Daoy (cell line): ENCODE measurements around the gene CPAMD8. TPM values are rescaled to one million over a fixed set of nuclear protein-coding genes. Genes with fewer than 3 reads are reported as not detected.
A peak's percentile ranks its signal among the peaks of the same experiment; 100 is the strongest.
"Not testable (repeated sequence)": the region's sequence is repeated elsewhere in the genome, so short reads cannot be mapped to it uniquely, and the experiment has no call there.

ENCODE experiments used
- DNase-seq: peaks from one replicate; pipeline ENCODE4 v3.0.0-alpha.2; 2015; ENCODE audit warnings: low read depth
- total RNA-seq: library from RNA; depleted of rRNA; stranded (reverse); fragments of >200 nt; shearing (Covaris generic); gene quantifications from 2 replicates; pipeline ENCODE4 v1.2.3, GENCODE V29; 2014

CPAMD8 gene
- total RNA-seq, 1 experiment from 2014 or later, result not detected

DNA sequence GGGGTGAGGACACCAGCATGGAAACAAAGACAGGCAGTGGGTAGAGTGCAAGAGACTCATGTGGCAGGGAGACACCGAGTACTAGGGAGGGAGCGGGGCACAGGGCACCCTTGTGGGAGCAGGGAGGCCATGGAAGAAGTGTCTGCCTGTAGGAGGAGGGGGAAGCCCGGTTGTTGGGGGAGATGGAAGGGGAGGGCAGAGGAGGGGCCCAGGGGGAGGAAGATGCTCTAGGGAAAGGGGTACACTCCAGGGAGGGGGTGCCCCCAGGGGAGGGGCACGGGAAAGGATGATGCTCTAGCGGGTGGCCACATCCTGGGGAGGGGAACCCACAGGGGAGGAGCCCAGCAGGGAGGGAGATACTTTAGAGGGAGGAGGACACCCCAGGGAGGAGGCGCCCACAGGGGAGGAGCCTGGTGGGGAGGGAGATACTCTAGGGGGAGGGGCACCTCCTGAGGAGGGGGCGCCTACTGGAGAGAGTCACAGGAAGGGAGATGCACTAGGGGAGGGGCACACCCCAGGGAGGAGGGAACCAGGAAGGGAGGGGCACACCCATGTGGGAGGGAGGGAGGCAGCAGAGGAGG, 24.9 kb downstream of the CPAMD8 start:
- no peak for DNase-seq

GRCh38 chr19:16998635-16999194, 27.9 kb downstream of the CPAMD8 start:
- DNase-seq, result no peak

DNA sequence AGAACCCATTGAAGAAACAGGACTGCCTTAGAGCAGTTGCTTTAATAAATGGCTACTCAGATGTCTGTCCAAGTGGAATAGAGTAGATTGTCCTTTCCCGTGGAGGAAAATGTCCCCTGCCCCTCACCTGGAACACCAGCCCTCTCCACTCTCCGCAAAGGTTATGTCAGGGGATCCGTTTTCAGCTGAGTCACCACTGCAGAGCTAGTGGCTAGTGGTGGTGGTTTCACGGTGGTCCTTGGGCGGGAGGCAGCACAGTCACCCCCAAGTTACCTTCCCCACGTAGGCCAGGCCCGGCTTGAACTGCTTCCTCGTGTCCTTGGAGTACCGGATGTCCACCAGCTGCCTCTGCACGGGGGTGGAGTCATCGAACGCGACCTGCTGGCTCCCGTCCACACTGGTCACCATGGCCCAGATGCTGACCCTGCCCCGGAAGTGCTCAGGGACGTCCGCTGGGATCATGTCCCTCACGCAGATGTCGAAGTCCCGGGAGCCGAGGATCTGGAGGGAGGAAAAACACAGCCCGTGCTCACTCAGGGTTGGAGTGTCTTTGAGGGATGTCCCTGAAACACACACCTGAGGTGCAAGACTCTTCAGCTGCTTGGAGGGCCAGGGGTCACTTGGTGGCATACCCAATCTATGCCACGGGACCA, 29.6 kb downstream of the CPAMD8 start:
- not testable (repeated sequence) for DNase-seq

DNA sequence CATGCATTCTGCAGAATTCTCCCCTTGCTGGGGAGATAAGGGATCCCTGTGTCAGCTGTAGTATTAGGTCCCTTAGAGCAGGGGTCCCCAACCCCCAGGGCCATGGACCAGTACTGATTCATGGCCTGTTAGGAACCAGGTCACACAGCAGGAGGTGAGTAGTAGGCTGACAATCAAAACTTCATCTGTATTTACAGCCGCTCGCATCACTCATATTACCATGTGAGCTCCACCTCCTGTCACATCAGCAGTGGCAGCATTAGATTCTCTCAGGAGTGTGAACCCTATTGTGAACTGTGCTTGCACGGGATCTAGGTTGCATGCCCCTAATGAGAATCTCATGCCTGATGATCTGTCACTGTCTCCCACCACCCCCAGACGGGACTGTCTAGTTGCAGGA, 37.9 kb downstream of the CPAMD8 start:
- no peak for DNase-seq

DNA sequence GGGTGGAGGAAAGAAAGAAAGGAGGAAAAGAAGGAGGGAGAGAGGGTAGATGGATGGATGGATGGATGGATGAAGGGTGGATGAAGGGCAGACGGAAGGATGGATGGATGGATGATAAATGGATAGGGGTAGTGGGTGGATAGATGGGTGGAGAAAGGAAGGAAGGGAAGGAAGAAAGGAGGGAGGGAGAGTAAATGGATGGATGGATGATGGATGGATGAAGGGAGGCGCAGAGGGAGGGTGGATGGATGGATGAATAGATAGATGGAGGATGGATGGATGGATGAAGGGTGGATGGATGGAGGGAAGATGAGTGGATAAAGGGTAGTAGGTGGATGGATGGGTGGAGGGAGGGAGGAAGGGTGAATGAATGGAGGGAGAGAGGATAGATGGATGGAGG, 41.2 kb downstream of the CPAMD8 start:
- no peak for DNase-seq

DNA sequence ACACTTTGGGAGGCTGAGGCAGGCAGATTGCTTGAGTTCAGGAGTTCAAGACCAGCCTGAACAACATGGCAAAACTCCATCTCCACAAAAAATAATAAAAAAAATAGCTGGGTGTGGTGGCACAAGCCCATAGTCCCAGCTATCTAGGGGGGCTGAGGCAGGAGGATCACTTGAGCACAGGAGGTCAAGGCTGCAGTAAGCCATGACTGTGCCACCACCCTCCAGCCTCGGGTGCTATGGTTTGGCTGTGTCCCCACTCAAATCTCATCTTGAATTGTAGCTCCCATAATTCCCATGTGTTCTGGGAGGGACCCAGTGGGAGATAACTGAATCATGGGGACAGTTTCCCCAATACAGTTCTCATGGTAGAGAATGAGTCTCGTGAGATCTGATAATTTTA, 44.0 kb downstream of the CPAMD8 start:
- DNase-seq, result not testable (repeated sequence)

DNA sequence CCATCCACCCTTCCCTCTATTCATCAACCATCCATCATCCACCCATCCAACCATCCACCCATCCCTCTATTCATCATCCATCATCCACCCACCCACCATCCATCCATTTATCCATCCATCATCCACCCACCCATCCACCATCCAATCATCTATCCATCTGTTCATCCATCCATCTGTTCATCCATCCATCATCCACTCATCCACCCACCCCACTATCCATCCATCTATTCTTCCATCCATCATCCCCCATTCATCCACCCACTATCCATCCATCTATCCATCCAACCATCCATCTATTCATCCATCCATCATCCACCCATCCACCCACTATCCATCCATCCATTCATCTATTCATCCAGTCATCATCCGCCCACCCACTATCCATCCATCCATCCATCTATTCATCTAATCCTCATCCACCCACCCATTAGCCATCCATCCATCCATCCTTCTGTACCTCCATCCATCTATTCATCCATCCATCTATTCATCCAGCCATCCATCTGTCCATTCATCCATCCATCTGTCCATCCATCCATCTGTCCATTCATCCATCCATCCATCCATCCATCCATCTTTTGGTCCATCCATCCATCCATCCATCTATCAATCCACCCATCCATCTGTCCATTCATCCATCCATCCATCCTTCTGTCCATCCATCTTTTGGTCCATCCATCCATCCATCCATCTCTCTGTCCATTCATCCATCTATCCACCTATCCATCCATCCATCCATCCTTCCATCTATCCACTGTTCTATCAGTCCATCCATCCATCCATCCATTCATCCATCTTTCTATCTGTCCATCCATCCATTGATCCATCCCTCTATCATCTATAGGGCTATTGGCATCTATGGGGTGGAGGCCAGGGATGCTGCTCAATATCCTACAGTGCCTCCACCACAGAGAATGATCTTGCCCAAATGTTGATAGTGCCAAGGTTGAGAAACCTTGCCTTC, 47.5 kb downstream of the CPAMD8 start:
- no peak for DNase-seq

DNA sequence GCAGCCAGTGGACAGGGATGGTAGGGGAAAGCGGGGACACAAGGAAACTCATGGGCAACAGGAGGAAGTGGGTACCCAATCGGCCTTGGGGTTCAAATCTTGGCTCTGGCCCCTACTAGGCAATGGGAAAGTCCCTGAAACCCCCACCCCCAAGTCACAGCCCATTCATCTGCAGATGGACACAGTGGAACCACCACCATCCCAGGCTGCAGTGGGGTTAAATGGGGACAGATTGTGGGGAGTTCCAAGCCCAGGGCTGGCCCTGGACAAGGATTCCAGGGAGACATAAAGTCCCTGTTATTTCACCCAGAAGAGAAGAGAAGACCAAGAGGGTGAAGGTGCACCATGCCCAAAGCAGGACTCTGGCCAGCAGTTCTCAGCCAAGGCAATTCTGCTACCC, 48.5 kb downstream of the CPAMD8 start:
- no peak for DNase-seq

DNA sequence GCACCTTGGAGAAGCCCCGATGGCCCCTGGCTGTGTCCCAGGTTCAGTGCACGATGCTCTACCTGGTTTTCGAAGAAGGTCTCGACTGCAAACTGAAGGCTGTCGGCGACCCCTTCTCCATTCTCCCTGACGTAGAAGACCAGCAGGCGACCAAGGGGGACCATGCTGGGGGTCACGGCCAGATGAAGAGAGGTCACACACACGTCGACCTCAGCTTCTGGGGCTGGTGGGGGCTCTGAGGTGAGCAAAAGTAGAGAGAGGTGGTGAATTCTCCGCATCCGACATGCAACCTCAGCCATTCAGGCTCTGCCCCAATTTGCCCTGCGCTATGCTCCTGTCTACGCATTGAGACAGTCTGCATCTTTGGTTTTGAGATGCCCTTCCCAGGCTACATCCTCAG, 49.3 kb downstream of the CPAMD8 start:
- no peak for DNase-seq

- DNase-seq, result no peak
Measured at GRCh38 chr19:16976446-16976845, 50.2 kb downstream of the CPAMD8 start.

GRCh38 chr19:16970821-16971220, 55.8 kb downstream of the CPAMD8 start:
- no peak for DNase-seq

- peak; percentile 11 for DNase-seq
Measured at GRCh38 chr19:16969135-16969534, 57.5 kb downstream of the CPAMD8 start.

- peak; percentile 34 for DNase-seq
Measured at GRCh38 chr19:16960996-16961822, 65.4 kb downstream of the CPAMD8 start.

DNA sequence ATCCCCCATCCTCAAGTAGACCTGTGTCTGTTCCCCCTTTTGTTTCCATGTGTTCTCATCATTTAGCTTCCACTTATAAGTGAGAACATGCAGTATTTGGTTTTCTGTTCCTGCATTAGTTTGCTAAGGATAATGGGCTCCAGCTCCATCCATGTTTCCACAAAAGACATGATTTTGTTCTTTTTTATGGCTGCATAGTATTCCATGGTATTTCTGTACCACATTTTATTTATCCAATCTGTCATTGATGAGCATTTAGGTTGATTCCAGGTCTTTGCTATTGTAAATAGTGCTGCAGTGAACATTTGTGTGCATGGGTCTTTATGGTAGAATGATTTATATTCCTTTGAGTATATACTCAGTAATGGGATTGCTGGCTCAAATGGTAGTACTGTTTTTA, 68.3 kb downstream of the CPAMD8 start:
- not testable (repeated sequence) for DNase-seq

DNA sequence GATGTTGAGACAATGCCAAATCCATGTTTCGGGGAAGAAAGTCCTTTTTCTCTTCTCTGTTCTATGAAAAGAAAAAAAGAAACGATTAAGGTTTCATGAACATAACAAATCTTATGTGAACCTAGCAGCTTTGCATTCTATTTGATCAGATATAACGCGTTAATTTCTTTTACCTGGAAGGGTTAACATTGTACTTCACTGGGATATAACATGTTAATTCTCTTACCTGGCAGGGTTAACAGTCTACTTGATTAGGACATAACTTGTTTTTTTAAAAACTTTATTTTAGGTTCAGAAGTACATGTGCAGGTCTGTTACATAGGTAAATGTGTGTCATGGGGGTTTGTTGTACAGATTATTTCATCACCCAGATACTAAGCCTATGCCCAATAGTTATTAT, 68.8 kb downstream of the CPAMD8 start:
- no peak for DNase-seq

GRCh38 chr19:16957151-16957701, 69.4 kb downstream of the CPAMD8 start:
- no peak for DNase-seq

- DNase-seq, result no peak
Measured at GRCh38 chr19:16955161-16955560, 71.4 kb downstream of the CPAMD8 start.

GRCh38 chr19:16952046-16952445, 74.6 kb downstream of the CPAMD8 start:
- DNase-seq, result no peak

- peak; percentile 74 for DNase-seq
Measured at GRCh38 chr19:16951529-16951928, 75.1 kb downstream of the CPAMD8 start.

GRCh38 chr19:16949496-16950023, 77.0 kb downstream of the CPAMD8 start:
- DNase-seq, result no peak
